ENCODE data around the gene PAQR3. TPM values are rescaled to one million over a fixed set of nuclear protein-coding genes. Genes with fewer than 3 reads are reported as not detected.

The PAQR3 gene
- total RNA-seq, 2 donors from 2014 or later, result 6.9 to 31.0 TPM

GRCh38 chr4:78865451-78865850 lies 73.8 kb downstream of the PAQR3 start:
- WGBS, result 90% methylated on average over 2 of the region's 2 CpGs
- no peaks in the 10 kb centered on the region for H3K27me3 ChIP-seq (replicated peaks; ENCODE audit: insufficient read depth)
- TF ChIP-seq CTCF (IDR thresholded peaks at IDR 0.05), result no peak
- no peak for TF ChIP-seq POLR2AphosphoS5 (IDR thresholded peaks at IDR 0.05)
- no peak for TF ChIP-seq POLR2A (IDR thresholded peaks at IDR 0.05)
- no peaks in the 10 kb centered on the region for H3K9me3 ChIP-seq
- H3K4me1 ChIP-seq (replicated peaks), result no peaks in the 10 kb centered on the region
- no peak overlapping the region for H3K27ac ChIP-seq
- H3K4me3 ChIP-seq, result no peak overlapping the region
- intact Hi-C loops (cut with DNase I), result loop anchor here (5.0 to 10.0 kb wide), 3 partner anchors 221 to 911 kb away; no protein-coding TSS in a partner anchor
- no peaks in the 10 kb centered on the region for H3K36me3 ChIP-seq
- DNase-seq (ENCODE audit: low spot score), result no peak

- Histone ChIP-seq H3K27ac (no peak overlapping the region), H3K36me3 (no peaks in the 10 kb centered on the region), H3K27me3 (replicated peaks; ENCODE audit: insufficient read depth) (no peaks in the 10 kb centered on the region), H3K9me3 (no peaks in the 10 kb centered on the region), H3K4me1 (replicated peaks) (no peaks in the 10 kb centered on the region), H3K4me3 (no peak overlapping the region)
- peak; percentile 47 for DNase-seq (ENCODE audit: low spot score)
- intact Hi-C loops (cut with DNase I), result loop anchor here (5.0 to 10.0 kb wide), 3 partner anchors 220 to 910 kb away; no protein-coding TSS in a partner anchor
- no peak for TF ChIP-seq POLR2AphosphoS5 (IDR thresholded peaks at IDR 0.05)
- peak; percentile 56 to 80 (median 76) for TF ChIP-seq CTCF (IDR thresholded peaks at IDR 0.05)
- no peak for TF ChIP-seq POLR2A (IDR thresholded peaks at IDR 0.05)
- WGBS, result 33% methylated on average over 3 of the region's 3 CpGs
These were observed 74.7 kb downstream of the PAQR3 start for GRCh38 chr4:78864405-78865024.

GRCh38 chr4:78863991-78864390 lies 75.2 kb downstream of the PAQR3 start:
- no peaks in the 10 kb centered on the region for H3K27me3 ChIP-seq (replicated peaks; ENCODE audit: insufficient read depth)
- H3K27ac ChIP-seq, result no peak overlapping the region
- TF ChIP-seq CTCF (IDR thresholded peaks at IDR 0.05), result no peak
- no peak for TF ChIP-seq POLR2A (IDR thresholded peaks at IDR 0.05)
- TF ChIP-seq POLR2AphosphoS5 (IDR thresholded peaks at IDR 0.05), result no peak
- no peaks in the 10 kb centered on the region for H3K4me1 ChIP-seq (replicated peaks)
- no peaks in the 10 kb centered on the region for H3K9me3 ChIP-seq
- 76% methylated on average over 2 of the region's 2 CpGs for WGBS
- DNase-seq (ENCODE audit: low spot score), result no peak
- intact Hi-C loops (cut with DNase I), result loop anchor here (10.0 kb wide), 2 partner anchors 219 to 909 kb away; no protein-coding TSS in a partner anchor
- no peak overlapping the region for H3K4me3 ChIP-seq
- H3K36me3 ChIP-seq, result no peaks in the 10 kb centered on the region

- no peak overlapping the region for H3K27ac ChIP-seq
- intact Hi-C loops (cut with DNase I), result loop anchor here (10.0 kb wide), 2 partner anchors 219 to 909 kb away; no protein-coding TSS in a partner anchor
- H3K4me1 ChIP-seq (replicated peaks), result no peaks in the 10 kb centered on the region
- H3K4me3 ChIP-seq, result no peak overlapping the region
- no peaks in the 10 kb centered on the region for H3K9me3 ChIP-seq
- H3K36me3 ChIP-seq, result no peaks in the 10 kb centered on the region
- TF ChIP-seq POLR2AphosphoS5 (IDR thresholded peaks at IDR 0.05) (no peak), CTCF (IDR thresholded peaks at IDR 0.05) (no peak), POLR2A (IDR thresholded peaks at IDR 0.05) (no peak)
- no peaks in the 10 kb centered on the region for H3K27me3 ChIP-seq (replicated peaks; ENCODE audit: insufficient read depth)
- DNase-seq (ENCODE audit: low spot score), result no peak
- WGBS, result 71% methylated on average over 5 of the region's 5 CpGs
These were observed 75.9 kb downstream of the PAQR3 start for GRCh38 chr4:78863254-78863869.

Measured in prostate gland (tissue), 2 donors.